WTC11 (cell line): ENCODE data around the gene MYO18B. TPM values are rescaled to one million over a fixed set of nuclear protein-coding genes. Genes with fewer than 3 reads are reported as not detected.

Experiments used
- ATAC-seq: fragments of 200-7000 bp; cut with Tn5 transposase; 2 replicates; pipeline ENCODE4 v1.10.0; 2021; ENCODE audit warnings: mild to moderate bottlenecking, moderate library complexity
- CTCF ChIA-PET: fragments of 300-600 bp; sonication (Branson Sonifier 250); formaldehyde crosslinking; loops from one replicate; lab custom pipeline; 2021; ENCODE audit warnings: antibody characterized with exemption; lab: Charles Lee
- POLR2A ChIA-PET: fragments of 350-600 bp; sonication (Branson Sonifier 250); formaldehyde crosslinking; loops from one replicate; lab custom pipeline; 2021; ENCODE audit warnings: antibody characterized with exemption; lab: Charles Lee
- DNase-seq: peaks from one replicate; pipeline ENCODE4 v3.0.0; 2021; ENCODE audit warnings: low spot score
- H3K27ac Mint-ChIP-seq: 2 replicates; pipeline ENCODE4 v1.8.0; 2021; ENCODE audit warnings: mixed read lengths
- H3K27me3 Mint-ChIP-seq: 2 replicates; pipeline ENCODE4 v1.8.0; 2021; ENCODE audit warnings: low read depth, mild to moderate bottlenecking, moderate library complexity, mixed read lengths
- H3K36me3 Mint-ChIP-seq: 2 replicates; pipeline ENCODE4 v1.8.0; 2021; ENCODE audit warnings: mixed read lengths
- H3K4me1 Mint-ChIP-seq: 2 replicates; pipeline ENCODE4 v1.8.0; 2022; ENCODE audit warnings: mixed read lengths
- H3K4me3 Mint-ChIP-seq: 2 replicates; pipeline ENCODE4 v1.8.0; 2021; ENCODE audit warnings: mild to moderate bottlenecking, moderate library complexity, mixed read lengths
- H3K9me3 Mint-ChIP-seq: 2 replicates; pipeline ENCODE4 v1.8.0; 2021; ENCODE audit warnings: mixed read lengths
- ARID4B ChIP-seq: sonication (generic); formaldehyde crosslinking; IDR thresholded peaks from 2 replicates; pipeline ENCODE4 v1.8.0; 2023; ENCODE audit warnings: missing genetic modification reagents, mild to moderate bottlenecking, borderline replicate concordance
- FOXK1 ChIP-seq: sonication (generic); formaldehyde crosslinking; IDR thresholded peaks from 2 replicates; pipeline ENCODE4 v1.8.0; 2022; ENCODE audit warnings: mild to moderate bottlenecking, moderate library complexity, missing genetic modification reagents
- GABPB1 ChIP-seq: sonication (generic); formaldehyde crosslinking; IDR thresholded peaks from 2 replicates; pipeline ENCODE4 v1.8.1; 2023; ENCODE audit warnings: mild to moderate bottlenecking, missing genetic modification reagents
- JAZF1 ChIP-seq: fragments of 250-450 bp; sonication (Bioruptor Pico); IDR thresholded peaks from 2 replicates; pipeline ENCODE4 v1.9.0; 2021; ENCODE audit warnings: moderate library complexity, mild to moderate bottlenecking, inconsistent platforms
- NR1H2 ChIP-seq: sonication (generic); formaldehyde crosslinking; IDR thresholded peaks from 2 replicates; pipeline ENCODE4 v1.9.0; 2021; ENCODE audit warnings: mild to moderate bottlenecking, moderate library complexity, missing genetic modification reagents
- NR2C2 ChIP-seq: sonication (generic); formaldehyde crosslinking; IDR thresholded peaks from 2 replicates; pipeline ENCODE4 v1.8.0; 2022; ENCODE audit warnings: mild to moderate bottlenecking, missing genetic modification reagents
- OVOL2 ChIP-seq: fragments of 250-450 bp; sonication (Bioruptor Pico); IDR thresholded peaks from 2 replicates; pipeline ENCODE4 v1.9.0; 2021; ENCODE audit warnings: mild to moderate bottlenecking, borderline replicate concordance
- RELA ChIP-seq: sonication (generic); formaldehyde crosslinking; IDR thresholded peaks from 2 replicates; pipeline ENCODE4 v1.8.1; 2022; ENCODE audit warnings: missing genetic modification reagents, mild to moderate bottlenecking, borderline replicate concordance
- TEAD1 ChIP-seq: sonication (generic); formaldehyde crosslinking; IDR thresholded peaks from 2 replicates; pipeline ENCODE4 v1.8.0; 2022; ENCODE audit warnings: mild to moderate bottlenecking, missing genetic modification reagents
- TEAD4 ChIP-seq: sonication (generic); formaldehyde crosslinking; IDR thresholded peaks from 2 replicates; pipeline ENCODE4 v1.8.0; 2022; ENCODE audit warnings: mild to moderate bottlenecking, missing genetic modification reagents
- ZNF121 ChIP-seq: sonication (generic); formaldehyde crosslinking; IDR thresholded peaks from 2 replicates; pipeline ENCODE4 v1.8.0; 2023; ENCODE audit warnings: missing genetic modification reagents
- ZNF263 ChIP-seq: sonication (generic); formaldehyde crosslinking; IDR thresholded peaks from 2 replicates; pipeline ENCODE4 v1.8.1; 2022; ENCODE audit warnings: low read depth, mild to moderate bottlenecking, moderate library complexity, missing genetic modification reagents
- total RNA-seq: library from RNA; stranded (reverse); gene quantifications from 3 replicates; pipeline ENCODE4 v1.2.3, GENCODE V29; 2021
- TF ChIP-seq, protein P1 (sequence below): sonication (generic); formaldehyde crosslinking; IDR thresholded peaks from 2 replicates; pipeline ENCODE4 v1.8.1; 2023; ENCODE audit warnings: mild to moderate bottlenecking, missing genetic modification reagents
- TF ChIP-seq, protein P2 (sequence below): fragments of 250-450 bp; sonication (Bioruptor Pico); IDR thresholded peaks from 2 replicates; pipeline ENCODE4 v2.1.2; 2022; ENCODE audit warnings: mild to moderate bottlenecking, moderate library complexity
- TF ChIP-seq, protein P3 (sequence below): sonication (generic); formaldehyde crosslinking; IDR thresholded peaks from 2 replicates; pipeline ENCODE4 v1.8.0; 2022; ENCODE audit warnings: mild to moderate bottlenecking, missing genetic modification reagents
- TF ChIP-seq, protein P4 (sequence below): sonication (generic); formaldehyde crosslinking; IDR thresholded peaks from 2 replicates; pipeline ENCODE4 v1.8.0; 2022; ENCODE audit warnings: missing genetic modification reagents
- TF ChIP-seq, protein P5 (sequence below): sonication (generic); formaldehyde crosslinking; IDR thresholded peaks from 2 replicates; pipeline ENCODE4 v1.8.0; 2022; ENCODE audit warnings: mild to moderate bottlenecking, missing genetic modification reagents

The MYO18B gene
- total RNA-seq, 1 experiment from 2014 or later = 0.96 TPM

- Mint-ChIP-seq H3K4me3 (no peak overlapping the region), H3K4me1 (peaks cover 4% of the 10 kb centered on the region), H3K36me3 (peaks cover 5% of the 10 kb centered on the region; the same call in 1 of the 2 replicates), H3K27ac (no peak overlapping the region), H3K9me3 (peaks cover 21% of the 10 kb centered on the region), H3K27me3 (peaks cover 2% of the 10 kb centered on the region)
- no peak for DNase-seq
- TF ChIP-seq JAZF1 (no peak), TEAD4 (no peak), ARID4B (CRISPR knock-in tag) (no peak), ZNF121 (CRISPR knock-in tag) (no peak), TEAD1 (CRISPR knock-in tag) (no peak)
- TF ChIP-seq, protein P1, sequence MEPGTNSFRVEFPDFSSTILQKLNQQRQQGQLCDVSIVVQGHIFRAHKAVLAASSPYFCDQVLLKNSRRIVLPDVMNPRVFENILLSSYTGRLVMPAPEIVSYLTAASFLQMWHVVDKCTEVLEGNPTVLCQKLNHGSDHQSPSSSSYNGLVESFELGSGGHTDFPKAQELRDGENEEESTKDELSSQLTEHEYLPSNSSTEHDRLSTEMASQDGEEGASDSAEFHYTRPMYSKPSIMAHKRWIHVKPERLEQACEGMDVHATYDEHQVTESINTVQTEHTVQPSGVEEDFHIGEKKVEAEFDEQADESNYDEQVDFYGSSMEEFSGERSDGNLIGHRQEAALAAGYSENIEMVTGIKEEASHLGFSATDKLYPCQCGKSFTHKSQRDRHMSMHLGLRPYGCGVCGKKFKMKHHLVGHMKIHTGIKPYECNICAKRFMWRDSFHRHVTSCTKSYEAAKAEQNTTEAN (CRISPR knock-in tag) = no peak
- TF ChIP-seq, protein P2, sequence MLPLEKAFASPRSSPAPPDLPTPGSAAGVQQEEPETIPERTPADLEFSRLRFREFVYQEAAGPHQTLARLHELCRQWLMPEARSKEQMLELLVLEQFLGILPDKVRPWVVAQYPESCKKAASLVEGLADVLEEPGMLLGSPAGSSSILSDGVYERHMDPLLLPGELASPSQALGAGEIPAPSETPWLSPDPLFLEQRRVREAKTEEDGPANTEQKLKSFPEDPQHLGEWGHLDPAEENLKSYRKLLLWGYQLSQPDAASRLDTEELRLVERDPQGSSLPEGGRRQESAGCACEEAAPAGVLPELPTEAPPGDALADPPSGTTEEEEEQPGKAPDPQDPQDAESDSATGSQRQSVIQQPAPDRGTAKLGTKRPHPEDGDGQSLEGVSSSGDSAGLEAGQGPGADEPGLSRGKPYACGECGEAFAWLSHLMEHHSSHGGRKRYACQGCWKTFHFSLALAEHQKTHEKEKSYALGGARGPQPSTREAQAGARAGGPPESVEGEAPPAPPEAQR (CRISPR knock-in tag) = no peak
- ChIA-PET POLR2A (no interaction called here), CTCF (interaction anchor here (0.5 kb wide), 1 partner anchor 77 kb away, joined by 4 read pairs; no protein-coding TSS in a partner anchor)
- ATAC-seq = no peak
These were observed 23.8 kb downstream of the MYO18B start for GRCh38 chr22:25765801-25766200.

GRCh38 chr22:25766418-25766817 lies 24.4 kb downstream of the MYO18B start:
- Mint-ChIP-seq H3K4me3 (no peak overlapping the region), H3K36me3 (peaks cover 5% of the 10 kb centered on the region; the same call in 1 of the 2 replicates), H3K27ac (no peak overlapping the region), H3K4me1 (peaks cover 4% of the 10 kb centered on the region), H3K9me3 (peaks cover 21% of the 10 kb centered on the region), H3K27me3 (peaks cover 2% of the 10 kb centered on the region)
- POLR2A ChIA-PET = no interaction called here
- DNase-seq = no peak
- CTCF ChIA-PET = no interaction called here
- no peak for ATAC-seq
- TF ChIP-seq JAZF1 (no peak), RELA (CRISPR knock-in tag) (no peak), TEAD1 (CRISPR knock-in tag) (no peak), NR2C2 (CRISPR knock-in tag) (no peak), NR1H2 (CRISPR knock-in tag) (no peak), ZNF263 (no peak), GABPB1 (CRISPR knock-in tag) (no peak), OVOL2 (CRISPR knock-in tag) (no peak), FOXK1 (CRISPR knock-in tag) (no peak)
- TF ChIP-seq, protein P3, sequence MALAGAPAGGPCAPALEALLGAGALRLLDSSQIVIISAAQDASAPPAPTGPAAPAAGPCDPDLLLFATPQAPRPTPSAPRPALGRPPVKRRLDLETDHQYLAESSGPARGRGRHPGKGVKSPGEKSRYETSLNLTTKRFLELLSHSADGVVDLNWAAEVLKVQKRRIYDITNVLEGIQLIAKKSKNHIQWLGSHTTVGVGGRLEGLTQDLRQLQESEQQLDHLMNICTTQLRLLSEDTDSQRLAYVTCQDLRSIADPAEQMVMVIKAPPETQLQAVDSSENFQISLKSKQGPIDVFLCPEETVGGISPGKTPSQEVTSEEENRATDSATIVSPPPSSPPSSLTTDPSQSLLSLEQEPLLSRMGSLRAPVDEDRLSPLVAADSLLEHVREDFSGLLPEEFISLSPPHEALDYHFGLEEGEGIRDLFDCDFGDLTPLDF = no peak
- TF ChIP-seq, protein P4, sequence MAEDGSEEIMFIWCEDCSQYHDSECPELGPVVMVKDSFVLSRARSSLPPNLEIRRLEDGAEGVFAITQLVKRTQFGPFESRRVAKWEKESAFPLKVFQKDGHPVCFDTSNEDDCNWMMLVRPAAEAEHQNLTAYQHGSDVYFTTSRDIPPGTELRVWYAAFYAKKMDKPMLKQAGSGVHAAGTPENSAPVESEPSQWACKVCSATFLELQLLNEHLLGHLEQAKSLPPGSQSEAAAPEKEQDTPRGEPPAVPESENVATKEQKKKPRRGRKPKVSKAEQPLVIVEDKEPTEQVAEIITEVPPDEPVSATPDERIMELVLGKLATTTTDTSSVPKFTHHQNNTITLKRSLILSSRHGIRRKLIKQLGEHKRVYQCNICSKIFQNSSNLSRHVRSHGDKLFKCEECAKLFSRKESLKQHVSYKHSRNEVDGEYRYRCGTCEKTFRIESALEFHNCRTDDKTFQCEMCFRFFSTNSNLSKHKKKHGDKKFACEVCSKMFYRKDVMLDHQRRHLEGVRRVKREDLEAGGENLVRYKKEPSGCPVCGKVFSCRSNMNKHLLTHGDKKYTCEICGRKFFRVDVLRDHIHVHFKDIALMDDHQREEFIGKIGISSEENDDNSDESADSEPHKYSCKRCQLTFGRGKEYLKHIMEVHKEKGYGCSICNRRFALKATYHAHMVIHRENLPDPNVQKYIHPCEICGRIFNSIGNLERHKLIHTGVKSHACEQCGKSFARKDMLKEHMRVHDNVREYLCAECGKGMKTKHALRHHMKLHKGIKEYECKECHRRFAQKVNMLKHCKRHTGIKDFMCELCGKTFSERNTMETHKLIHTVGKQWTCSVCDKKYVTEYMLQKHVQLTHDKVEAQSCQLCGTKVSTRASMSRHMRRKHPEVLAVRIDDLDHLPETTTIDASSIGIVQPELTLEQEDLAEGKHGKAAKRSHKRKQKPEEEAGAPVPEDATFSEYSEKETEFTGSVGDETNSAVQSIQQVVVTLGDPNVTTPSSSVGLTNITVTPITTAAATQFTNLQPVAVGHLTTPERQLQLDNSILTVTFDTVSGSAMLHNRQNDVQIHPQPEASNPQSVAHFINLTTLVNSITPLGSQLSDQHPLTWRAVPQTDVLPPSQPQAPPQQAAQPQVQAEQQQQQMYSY (CRISPR knock-in tag) = no peak
- TF ChIP-seq, protein P5, sequence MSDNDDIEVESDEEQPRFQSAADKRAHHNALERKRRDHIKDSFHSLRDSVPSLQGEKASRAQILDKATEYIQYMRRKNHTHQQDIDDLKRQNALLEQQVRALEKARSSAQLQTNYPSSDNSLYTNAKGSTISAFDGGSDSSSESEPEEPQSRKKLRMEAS (CRISPR knock-in tag) = no peak
- TF ChIP-seq, protein P1 (CRISPR knock-in tag) = no peak
